Measurements from ENCODE around the gene ADI1. TPM values are rescaled to one million over a fixed set of nuclear protein-coding genes. Genes with fewer than 3 reads are reported as not detected.

Gene ADI1
- total RNA-seq, 2 donors from 2014 or later, result 29.5 to 43.2 TPM

DNA sequence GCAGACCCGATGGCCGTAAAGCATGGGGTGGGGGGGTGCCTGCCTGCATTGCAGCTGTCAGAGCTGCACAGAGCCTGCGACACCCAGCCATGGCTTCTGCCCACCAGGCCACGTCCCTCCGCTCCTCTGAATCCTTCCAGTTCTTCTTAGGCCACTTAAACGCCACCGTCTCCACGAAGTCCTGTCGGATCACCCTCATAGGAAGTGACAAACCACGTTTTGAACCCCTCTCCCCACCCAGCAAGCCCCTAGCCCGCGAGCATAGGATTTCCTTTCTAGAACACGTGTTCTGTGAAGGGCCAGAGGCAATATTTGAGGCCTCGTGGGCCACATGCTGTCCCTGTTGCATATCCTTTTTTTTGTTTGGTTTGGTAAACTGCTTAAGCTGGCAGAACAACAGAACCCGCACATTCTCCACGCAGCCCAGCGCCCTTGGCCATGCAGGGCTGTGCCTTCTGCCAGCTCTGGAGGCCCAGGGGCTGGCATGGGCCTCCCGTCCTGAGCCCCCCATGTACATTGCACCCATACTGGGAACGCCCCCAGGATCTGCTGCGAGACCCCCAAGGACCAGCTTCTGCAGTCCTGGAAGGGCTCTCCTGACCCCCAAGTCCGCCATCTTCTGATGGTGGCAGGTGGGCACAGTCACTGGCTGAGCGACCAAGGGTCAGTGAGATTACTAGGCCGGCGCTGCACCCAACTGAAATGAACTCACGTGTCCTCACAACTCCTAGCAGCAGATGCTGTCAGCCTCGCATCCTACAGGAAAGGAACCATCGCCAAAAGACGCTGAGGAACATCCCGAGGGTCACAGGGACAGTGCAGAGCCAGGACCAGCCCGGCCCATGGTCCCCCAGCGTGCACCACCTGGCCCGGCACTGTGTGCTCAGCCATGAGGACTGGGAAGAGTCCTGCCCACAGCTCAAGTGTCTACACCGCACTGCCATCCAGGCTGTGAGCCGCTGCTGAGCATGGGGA is 35.1 kb downstream of the ADI1 start:
- intact Hi-C loops (cut with DNase I), result no loop called here

DNA sequence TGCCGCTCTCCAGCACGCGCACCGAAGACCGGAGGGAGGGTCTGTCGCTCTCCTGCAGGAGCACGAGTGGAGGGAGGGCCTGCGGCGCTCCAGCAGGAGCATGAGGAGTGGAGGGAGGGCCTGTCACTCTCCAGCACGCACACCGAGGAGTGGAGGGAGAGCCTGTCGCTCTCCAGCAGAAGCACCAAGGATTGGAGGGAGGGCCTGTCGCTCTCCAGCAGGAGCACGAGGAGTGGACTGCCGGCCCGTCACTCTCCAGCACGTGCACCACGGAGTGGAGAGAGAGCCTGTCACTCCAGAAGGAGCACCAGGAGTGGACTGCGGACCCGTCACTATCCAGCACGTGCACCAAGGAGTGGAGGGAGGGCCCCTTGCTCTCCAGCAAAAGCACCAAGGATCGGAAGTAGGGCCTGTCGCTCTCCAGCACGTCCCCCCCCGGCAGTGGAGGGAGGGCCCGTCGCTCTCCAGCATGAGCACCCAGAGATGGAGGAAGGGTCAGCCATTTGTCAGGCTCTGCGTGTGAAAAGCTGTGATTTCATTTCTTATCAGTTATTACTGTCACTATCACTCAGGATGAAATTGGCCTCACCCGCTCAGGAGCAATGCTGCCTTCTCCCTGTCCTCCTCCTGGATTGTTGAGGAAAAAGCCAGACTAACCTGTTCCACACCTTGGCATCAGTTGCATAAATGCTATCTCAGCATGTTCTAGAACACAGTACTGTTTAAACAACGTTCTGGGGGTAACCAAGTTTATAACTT is 35.9 kb downstream of the ADI1 start:
- peak; percentile 84 for DNase-seq (ENCODE audit: low spot score)
- intact Hi-C loops (cut with DNase I), result no loop called here

More for the DNA sequence above, 35.1 kb downstream of the ADI1 start:
- peak; percentile 62 for DNase-seq (ENCODE audit: low spot score)

DNA sequence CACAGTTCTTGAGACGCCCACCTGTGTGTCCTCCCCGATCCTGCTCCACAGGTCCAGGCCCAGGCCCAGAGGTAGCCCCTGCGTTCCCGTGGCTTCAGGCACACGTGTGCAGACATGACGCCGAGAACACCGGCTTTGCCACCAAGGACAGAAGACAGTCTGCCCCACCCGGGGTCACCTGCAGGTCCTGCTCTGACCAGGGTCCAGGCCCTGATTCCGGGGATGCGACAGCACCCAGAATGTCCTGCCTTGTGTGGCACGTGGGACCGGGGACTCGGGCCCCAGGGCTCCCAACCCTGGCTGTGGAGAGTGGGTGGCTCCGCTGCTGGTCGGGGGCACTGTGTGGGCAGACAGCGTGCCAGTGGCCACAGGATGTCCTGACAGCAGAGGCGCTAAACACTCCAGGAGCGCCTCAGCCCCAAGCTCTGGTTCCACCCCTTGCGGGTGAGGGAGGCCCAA is 36.9 kb downstream of the ADI1 start:
- intact Hi-C loops (cut with DNase I), result no loop called here
- DNase-seq (ENCODE audit: low spot score), result no peak

DNA sequence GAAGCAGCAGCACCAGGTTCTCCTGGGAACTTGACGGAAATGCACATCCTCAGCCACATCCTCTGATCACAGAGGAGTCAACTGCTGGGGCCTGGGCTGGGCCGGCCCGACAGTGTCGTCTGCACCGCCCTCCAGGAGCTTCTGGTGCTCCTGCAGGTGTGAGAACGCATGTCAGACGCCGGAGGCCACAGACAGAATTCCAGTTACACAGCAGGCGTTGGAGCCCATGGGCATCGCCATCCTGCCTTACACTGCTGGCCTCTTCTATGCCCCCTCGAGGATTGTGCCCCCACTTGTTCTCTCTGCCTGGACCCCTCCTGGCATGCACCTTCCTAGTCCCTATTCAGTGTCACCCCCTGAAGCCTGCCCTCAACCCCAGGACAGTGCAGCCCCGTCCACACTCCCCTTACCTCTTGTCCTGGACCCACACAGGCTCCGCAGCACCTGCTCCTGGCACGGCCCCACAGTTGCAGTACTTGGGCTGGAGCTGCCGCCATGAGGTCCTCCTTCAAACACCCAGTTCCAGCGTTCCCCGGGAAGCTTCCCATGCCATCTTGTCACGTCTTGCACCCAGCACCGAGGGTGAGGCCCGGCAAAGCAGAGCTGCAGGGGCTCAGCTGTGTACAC is 37.5 kb downstream of the ADI1 start:
- intact Hi-C loops (cut with DNase I), result no loop called here
- peak; percentile 74 for DNase-seq (ENCODE audit: low spot score)

DNA sequence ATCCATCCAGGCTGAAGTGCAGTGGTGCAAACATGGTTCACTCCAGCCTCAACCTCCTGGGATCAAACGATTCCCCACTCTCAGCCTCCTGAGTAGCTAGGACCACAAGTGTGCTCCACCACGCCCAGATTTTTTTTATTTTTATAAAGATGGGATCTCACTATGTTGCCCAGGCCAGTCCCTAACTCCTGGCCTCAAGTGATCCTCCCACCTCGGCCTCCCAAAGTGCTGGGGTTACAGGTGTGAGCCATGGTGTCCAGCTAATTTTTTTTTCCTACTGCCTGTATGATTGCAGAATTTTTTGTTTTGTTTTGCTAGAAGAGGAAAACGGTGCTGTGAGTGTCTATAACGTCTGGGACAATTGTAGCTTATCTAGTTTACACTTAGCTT is 38.3 kb downstream of the ADI1 start:
- intact Hi-C loops (cut with DNase I), result no loop called here
- no peak for DNase-seq (ENCODE audit: low spot score)

DNA sequence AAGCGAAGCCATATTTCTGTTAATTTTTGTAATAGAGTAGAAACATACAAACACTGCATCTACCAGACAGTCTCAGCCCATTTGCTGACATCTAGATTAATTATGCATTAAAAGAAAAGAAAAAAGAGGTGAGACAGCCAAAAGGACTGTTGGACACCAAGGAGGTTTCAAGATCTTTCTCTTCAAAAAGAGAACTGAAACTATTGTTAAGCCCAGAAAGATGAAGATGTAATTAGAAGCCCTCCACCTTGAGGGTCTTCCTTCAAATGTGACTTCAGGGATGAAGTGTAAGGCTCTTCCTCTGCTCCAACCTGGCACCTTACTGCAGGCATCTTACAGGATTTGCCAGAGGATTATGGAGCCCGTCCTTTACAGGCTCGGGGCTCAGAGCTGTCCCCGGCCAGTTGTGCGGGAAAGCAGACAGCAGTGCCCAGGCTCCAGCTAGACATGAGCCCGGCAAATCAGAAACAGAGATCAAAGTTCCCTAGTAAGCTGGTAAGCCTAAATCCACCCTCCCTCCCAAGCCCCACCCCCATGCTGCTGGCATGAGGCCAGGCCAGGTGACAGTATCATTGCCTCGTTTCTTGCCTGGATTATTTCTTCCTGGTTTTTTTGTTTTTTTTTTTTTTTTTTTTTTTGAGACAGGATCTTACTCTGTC is 38.9 kb downstream of the ADI1 start:
- intact Hi-C loops (cut with DNase I), result no loop called here
- DNase-seq (ENCODE audit: low spot score), result no peak

DNA sequence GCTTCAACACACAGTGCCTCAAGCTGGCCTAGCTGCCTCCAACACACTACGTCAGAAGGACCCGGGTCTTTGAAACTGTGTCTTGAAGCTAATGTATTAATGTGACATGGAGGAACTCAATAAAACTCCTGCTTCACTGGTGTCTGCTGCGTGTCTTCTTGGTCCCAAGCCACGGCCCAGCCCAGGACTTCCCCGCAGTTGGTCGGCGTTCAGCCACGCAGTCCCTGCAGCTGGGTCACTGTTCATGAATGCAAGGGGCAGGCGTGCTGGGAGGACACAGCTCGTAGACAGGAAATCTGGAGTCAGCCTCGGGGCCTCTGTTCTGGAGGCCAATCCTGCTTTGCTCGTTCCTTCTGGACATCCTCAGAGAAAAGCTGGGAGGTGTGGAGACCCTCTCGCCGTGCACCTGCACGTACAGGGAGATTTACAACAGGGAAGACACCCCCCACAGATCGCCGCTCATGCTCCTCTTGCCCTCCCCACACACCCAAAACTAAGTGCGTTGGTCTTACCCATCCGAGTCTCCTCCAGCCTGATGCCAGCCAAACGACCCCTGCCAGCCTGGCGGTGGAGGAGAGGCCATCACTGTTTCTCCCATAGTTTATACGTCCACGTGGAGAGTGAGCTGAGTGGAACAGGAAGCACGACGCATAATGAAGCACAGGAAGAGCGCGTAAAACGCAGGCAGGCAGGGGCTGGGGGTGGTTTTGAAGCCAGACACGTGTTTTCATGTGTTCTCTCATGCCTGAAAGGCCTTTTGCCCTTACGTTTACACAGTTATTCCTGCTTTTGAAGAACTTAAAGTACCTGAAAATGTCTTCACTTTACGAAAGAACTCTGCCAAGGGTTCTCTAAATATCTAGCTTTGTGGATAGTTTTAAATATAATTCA is 39.7 kb downstream of the ADI1 start:
- intact Hi-C loops (cut with DNase I), result no loop called here
- DNase-seq (ENCODE audit: low spot score), result peak; percentile 68

DNA sequence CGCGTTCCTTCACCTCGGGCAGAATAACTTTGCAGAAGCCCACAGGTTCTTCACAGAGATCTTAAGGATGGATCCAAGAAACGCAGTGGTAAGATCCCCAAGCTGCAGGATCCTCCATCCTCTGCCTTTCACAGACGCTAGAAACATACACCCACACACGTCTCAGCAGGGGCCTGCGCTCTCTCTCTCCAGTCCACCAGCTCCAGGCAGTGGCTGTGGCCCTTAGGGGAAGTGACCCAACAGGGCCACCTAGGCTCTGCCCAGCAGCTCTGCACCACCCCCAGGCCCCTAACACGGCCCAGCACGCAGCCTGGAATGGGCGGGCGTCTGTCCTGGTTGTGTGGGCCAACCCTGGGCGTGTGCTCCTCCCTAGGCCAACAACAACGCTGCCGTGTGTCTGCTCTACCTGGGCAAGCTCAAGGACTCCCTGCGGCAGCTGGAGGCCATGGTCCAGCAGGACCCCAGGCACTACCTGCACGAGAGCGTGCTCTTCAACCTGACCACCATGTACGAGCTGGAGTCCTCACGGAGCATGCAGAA is 40.4 kb downstream of the ADI1 start:
- no peak for DNase-seq (ENCODE audit: low spot score)
- intact Hi-C loops (cut with DNase I), result no loop called here

DNA sequence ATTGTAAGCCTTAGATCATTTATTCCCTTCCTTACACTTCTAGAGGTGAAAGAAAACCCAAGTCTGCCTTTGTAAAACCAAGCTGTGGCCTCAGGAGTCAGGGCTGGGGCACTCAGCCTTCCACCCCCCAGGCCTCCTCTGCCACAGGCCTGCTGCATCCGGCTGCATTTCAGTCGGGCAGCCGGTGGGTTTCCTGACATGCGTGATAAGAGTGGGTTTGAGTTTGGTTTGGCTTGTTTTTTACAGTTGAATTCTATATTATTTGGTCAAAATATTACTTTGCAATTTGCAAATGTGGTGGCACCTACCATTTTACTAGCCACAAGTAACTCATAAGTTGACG is 42.4 kb downstream of the ADI1 start:
- DNase-seq (ENCODE audit: low spot score), result no peak
- intact Hi-C loops (cut with DNase I), result no loop called here

DNA sequence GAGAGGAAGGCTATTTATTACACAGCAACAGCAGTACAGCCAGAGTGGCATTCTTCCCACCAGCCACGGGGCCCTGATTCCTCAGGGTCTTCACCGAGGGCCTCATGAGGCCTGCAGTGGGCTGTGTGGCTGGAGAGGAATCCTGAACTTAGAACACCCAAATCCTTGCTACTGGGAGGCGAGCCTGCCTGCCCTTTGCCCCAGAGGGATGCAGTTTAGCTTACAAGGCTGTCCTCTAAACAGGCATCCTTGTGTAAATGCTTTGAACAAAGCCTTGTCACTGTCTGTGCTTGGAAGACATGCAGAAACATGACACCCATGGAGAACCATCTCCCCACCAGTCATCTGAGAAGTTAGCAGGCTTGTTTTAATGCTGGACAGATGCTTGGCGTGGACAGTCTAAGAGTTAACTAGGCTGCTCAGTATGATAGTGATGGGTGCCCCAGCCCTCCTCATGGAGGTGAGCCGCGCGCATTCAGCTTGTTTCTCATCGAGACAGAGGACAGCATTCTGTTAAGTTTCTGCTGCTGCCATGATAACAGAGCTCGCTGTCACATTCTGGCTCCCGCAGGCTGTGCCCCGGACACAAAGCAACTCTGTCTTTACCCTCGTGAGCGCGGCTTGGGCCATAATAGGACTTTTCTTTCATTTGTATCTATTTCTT is 42.9 kb downstream of the ADI1 start:
- intact Hi-C loops (cut with DNase I), result no loop called here
- no peak for DNase-seq (ENCODE audit: low spot score)

DNA sequence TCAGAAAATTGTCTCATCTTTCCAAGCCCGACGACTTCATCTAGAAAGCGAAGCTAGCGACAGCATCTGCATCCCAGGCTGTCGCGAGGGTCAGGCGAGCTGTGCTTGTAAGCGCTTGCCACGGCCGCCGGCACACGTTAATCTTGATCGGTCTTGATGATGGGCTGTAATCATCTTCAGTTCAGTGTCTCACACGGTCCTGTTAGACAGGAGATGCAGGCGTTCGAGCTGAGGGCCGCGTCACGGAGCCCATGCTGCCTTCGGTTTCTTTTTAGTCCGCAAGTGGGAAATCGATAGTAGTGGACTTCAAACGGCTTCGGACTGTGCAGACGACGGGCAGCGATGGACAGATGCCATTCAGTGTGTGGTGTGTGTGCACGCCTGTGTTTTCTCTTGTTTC is 43.6 kb downstream of the ADI1 start:
- DNase-seq (ENCODE audit: low spot score), result no peak
- intact Hi-C loops (cut with DNase I), result no loop called here

DNA sequence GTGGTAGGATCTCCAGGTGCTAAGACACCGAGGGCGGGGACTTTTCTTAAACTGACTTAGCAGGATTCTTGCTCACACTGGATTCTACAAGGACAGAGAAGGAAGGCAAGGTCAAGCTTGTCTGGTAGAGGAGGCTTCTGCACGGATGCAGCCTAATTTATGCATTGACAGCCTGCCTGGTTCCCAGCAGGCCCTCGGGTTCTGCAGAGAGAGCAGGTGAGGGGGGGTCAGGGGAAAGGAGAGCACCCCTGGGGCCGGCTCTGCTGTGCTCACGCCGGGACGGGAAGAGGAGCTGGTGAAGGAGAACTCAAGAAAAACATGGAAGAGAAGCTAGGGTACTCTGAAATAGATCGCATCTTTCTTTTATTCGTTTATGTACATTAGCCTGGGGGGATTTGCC is 46.4 kb downstream of the ADI1 start:
- no peak for DNase-seq (ENCODE audit: low spot score)
- intact Hi-C loops (cut with DNase I), result no loop called here

DNA sequence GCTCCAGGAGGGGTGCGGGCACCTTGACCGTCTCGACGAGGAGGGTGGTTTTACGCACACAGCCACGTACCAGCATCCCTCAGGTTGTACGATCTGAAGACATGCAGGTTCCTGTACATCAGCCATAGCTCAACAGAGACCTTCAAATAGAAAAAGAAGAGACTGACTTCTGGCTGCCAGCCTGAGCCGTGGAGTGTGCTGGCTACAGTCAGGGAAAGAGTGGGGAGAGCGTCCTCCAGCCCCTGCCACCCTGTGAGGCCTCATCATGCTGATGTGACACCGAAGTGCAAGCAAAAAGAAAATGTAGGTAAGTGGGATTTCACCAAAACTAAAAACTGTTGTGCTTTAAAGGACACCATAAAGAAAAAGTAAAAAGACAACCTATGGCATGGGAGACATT is 47.0 kb downstream of the ADI1 start:
- intact Hi-C loops (cut with DNase I), result no loop called here
- DNase-seq (ENCODE audit: low spot score), result no peak

DNA sequence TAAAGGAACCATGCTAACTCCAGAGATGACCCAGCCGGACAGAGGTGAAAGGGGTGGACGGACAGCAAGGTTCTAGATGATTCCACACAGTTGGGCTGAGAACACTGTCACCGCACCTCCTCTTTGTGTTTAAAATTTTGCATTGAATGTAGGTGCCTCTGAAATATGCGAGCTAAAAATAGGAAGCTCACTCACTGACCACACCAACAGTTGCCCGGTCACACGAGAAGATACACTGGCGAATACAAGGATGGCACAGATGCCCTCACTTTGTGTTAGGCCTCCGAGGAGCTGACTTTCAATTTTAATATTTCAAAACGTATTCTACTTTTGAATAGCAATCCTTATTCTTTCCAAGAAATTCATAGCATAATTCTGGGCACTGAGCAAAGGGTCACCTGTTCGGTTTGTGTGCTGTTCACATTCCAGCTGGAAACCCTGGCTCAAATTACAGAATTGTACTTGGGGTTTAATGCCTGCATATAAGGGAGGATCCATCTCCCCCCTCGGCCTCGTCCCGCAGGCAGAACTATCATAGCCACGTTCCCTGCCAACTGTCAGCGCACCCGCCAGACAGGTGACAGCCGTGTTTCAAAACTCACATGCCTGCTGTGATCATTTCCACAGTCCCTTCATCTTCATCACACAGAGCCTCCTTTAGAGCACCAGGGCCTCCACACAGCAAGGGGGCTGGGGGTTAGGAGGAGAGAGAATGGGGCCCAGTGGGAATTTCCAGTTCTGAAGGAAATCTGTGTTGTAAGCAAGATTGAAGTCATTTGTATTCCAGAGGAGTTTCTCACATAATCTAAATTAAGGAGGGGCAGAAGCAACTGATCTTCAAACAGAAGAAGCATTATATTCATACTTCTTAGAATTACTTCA is 48.2 kb downstream of the ADI1 start:
- no peak for DNase-seq (ENCODE audit: low spot score)
- intact Hi-C loops (cut with DNase I), result no loop called here

DNA sequence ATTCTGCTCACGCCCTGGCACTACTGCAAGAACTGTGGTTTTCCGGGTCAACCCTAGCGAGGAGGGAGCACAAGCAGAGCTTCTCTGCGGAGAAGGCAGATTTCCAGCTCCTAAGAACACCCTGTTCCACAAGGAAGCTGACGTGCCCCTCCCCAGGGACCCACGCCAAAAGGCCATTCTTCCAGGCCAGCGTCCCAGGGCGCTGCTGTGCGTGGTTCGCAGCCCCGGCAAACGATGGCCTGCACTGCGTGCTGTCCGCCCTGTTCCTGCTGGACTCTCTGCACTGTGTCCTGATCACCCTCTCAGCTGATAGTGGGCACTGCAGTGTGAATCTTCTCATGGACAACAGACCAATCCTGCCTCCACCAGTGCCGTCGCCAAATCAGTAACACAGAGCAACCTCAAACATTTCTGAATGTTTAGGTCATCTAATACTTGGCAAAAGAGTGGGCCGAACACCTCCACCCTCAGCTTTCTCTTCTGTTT is 49.1 kb downstream of the ADI1 start:
- intact Hi-C loops (cut with DNase I), result no loop called here
- DNase-seq (ENCODE audit: low spot score), result peak; percentile 90

DNA sequence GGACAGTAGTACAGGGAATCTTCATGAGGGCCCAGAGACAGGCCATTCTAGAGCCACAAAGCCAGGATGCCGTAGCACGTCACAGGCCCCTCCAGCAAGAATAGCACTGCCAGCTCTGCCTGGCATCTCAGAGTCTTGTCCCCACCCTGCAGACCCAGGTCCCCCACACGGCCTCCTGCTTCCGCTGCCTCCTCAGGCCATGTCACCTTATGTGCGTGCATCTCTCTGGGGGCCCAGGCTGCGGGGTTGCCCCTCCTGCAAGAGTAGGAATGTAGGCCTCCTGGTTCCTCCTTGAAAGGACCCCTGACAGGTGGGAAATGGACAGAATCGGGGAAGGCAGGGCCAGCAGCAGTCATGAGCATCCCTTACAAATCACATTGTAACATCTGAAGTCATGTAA is 49.8 kb downstream of the ADI1 start:
- DNase-seq (ENCODE audit: low spot score), result peak; percentile 80
- intact Hi-C loops (cut with DNase I), result no loop called here

Measured in posterior vena cava (tissue), 2 donors.